Keratinocyte (primary cell): Measurements from ENCODE around the gene CCSER1. TPM values are rescaled to one million over a fixed set of nuclear protein-coding genes. Genes with fewer than 3 reads are reported as not detected.

Source experiments
- DNase-seq: peaks from one replicate; pipeline ENCODE4 v3.0.0-alpha.2; 2011; ENCODE audit warnings: low read depth, missing footprints, low spot score
- FAIRE-seq: peaks from 2 replicates; lab custom pipeline; 2011; peaks lifted over from hg19 to GRCh38; lab: Jason Lieb, UNC
- H2AFZ ChIP-seq: 2 replicates; pipeline ENCODE4 v1.6.0; 2012; ENCODE audit warnings: low read length, control low read depth, inconsistent platforms; ENCODE audit not compliant: control insufficient read depth
- H3K27ac ChIP-seq: 2 replicates; pipeline ENCODE4 v1.5.1; 2011; ENCODE audit warnings: low read length; ENCODE audit not compliant: control insufficient read depth, insufficient read depth
- H3K27me3 ChIP-seq: 3 replicates; pipeline ENCODE4 v1.6.0; 2011; ENCODE audit warnings: low read length; ENCODE audit not compliant: control insufficient read depth, insufficient read depth; ENCODE audit errors: extremely low read depth
- H3K36me3 ChIP-seq, 2 experiments: 2 replicates in 1 of 2; 3 replicates in 1 of 2; pipeline ENCODE4 v1.5.1; 2011; ENCODE audit warnings: low read length in 2 of 2, mild to moderate bottlenecking in 1 of 2; ENCODE audit not compliant: control insufficient read depth in 2 of 2, insufficient read depth in 2 of 2; ENCODE audit errors: extremely low read depth in 1 of 2
- H3K4me1 ChIP-seq: 3 replicates; pipeline ENCODE4 v1.5.1; 2011; ENCODE audit warnings: low read length; ENCODE audit not compliant: control insufficient read depth, insufficient read depth; ENCODE audit errors: extremely low read depth
- H3K4me2 ChIP-seq: 3 replicates; pipeline ENCODE4 v1.6.0; 2011; ENCODE audit warnings: low read depth, low read length; ENCODE audit not compliant: control insufficient read depth, insufficient read depth; ENCODE audit errors: extremely low read depth
- H3K4me3 ChIP-seq, 3 experiments: fragments of 200-600 bp in 1 of 3; sonication (generic) in 1 of 3; 2 replicates in 2 of 3; 3 replicates in 1 of 3; pipeline ENCODE4 v1.5.1; 2011 to 2016; ENCODE audit warnings: low read length in 3 of 3, mild to moderate bottlenecking in 3 of 3, control low read depth in 2 of 3, inconsistent platforms in 1 of 3, low read depth in 1 of 3, mixed read lengths in 1 of 3, mixed run types in 1 of 3, moderate library complexity in 1 of 3; ENCODE audit not compliant: control insufficient read depth in 2 of 3, insufficient read depth in 2 of 3; ENCODE audit errors: extremely low read depth in 1 of 3
- H3K79me2 ChIP-seq: 2 replicates; pipeline ENCODE4 v1.6.0; 2012; ENCODE audit warnings: low read length; ENCODE audit not compliant: control insufficient read depth, insufficient read depth
- H3K9ac ChIP-seq: 3 replicates; pipeline ENCODE4 v1.6.0; 2011; ENCODE audit warnings: low read length; ENCODE audit not compliant: control insufficient read depth, insufficient read depth; ENCODE audit errors: extremely low read depth
- H3K9me1 ChIP-seq: 3 replicates; pipeline ENCODE4 v1.6.0; 2011; ENCODE audit warnings: low read length; ENCODE audit not compliant: control insufficient read depth, insufficient read depth; ENCODE audit errors: extremely low read depth
- H3K9me3 ChIP-seq: 2 replicates; pipeline ENCODE4 v1.5.1; 2012; ENCODE audit warnings: low read depth, low read length; ENCODE audit not compliant: control insufficient read depth
- H4K20me1 ChIP-seq: 3 replicates; pipeline ENCODE4 v1.6.0; 2011; ENCODE audit warnings: low read length; ENCODE audit not compliant: control insufficient read depth, insufficient read depth; ENCODE audit errors: extremely low read depth
- CTCF ChIP-seq, 3 experiments: IDR thresholded peaks in 1 of 3; conservative IDR thresholded peaks in 1 of 3; optimal IDR thresholded peaks in 1 of 3; 2 replicates in 2 of 3; 3 replicates in 1 of 3; pipeline versions ENCODE3 to v1.5.1; 2011; ENCODE audit warnings: low read length in 3 of 3, mild to moderate bottlenecking in 3 of 3, moderate library complexity in 2 of 3, control low read depth in 1 of 3, inconsistent platforms in 1 of 3; ENCODE audit not compliant: insufficient read depth in 2 of 3; ENCODE audit errors: extremely low read depth in 1 of 3
- EZH2 ChIP-seq: IDR thresholded peaks from one replicate; pipeline ENCODE4 v1.6.1; 2012; ENCODE audit warnings: inconsistent platforms, mild to moderate bottlenecking, low read length, moderate library complexity
- dilution Hi-C: fragments of 300-500 bp; cut with MboI; formaldehyde crosslinking; loops from one replicate; pipeline ENCODE4 v1.7.0; 2020; ENCODE audit warnings: low sequenced_read_pairs; ENCODE audit not compliant: extremely low pct_ligation_motif_present
- polyA plus RNA-seq, 5 experiments: library from polyadenylated mRNA; depleted of rRNA in 3 of 5; stranded (reverse) in 3 of 5; stranded (forward) in 1 of 5; unstranded in 1 of 5; fragments of >200 nt; gene quantifications; 1 replicate in 1 of 5; 2 replicates in 3 of 5; 3 replicates in 1 of 5; pipeline versions ENCODE4 v1.2.1 to v1.2.3, GENCODE V29; 2011 to 2012; ENCODE audit warnings: missing spikeins in 2 of 5, low read depth in 1 of 5, low replicate concordance in 1 of 5

CCSER1 gene
- polyA plus RNA-seq, 1 donor (not counting 4 experiments of a cell fraction or from before 2014, with no cell fraction given), result 1.2 TPM

- Histone ChIP-seq H4K20me1 (no peaks in the 10 kb centered on the region), H3K9me3 (no peaks in the 10 kb centered on the region), H3K4me3 (no peak overlapping the region), H3K79me2 (no peaks in the 10 kb centered on the region), H3K4me1 (peaks cover 10% of the 10 kb centered on the region), H3K36me3 (no peaks in the 10 kb centered on the region), H3K27ac (no peak overlapping the region), H3K9ac (no peak overlapping the region), H2AFZ (no peak overlapping the region), H3K4me2 (no peak overlapping the region), H3K27me3 (no peaks in the 10 kb centered on the region), H3K9me1 (no peaks in the 10 kb centered on the region)
- FAIRE-seq (no peak), DNase-seq (no peak)
- TF ChIP-seq EZH2 (no peak), CTCF (optimal IDR thresholded peaks at IDR 0.05 in 1 of 3, IDR thresholded peaks at IDR 0.05 in 1 of 3, conservative IDR thresholded peaks at IDR 0.05 in 1 of 3; ENCODE audit: extremely low read depth in 1 of 3, insufficient read depth in 2 of 3, low read length in 3 of 3) (no peak)
- dilution Hi-C loops, result no loop called here
These were observed 714.5 kb downstream of the CCSER1 start for GRCh38 chr4:90841676-90842075.

GRCh38 chr4:90842960-90843359 lies 715.8 kb downstream of the CCSER1 start:
- H3K9me3 ChIP-seq, result no peaks in the 10 kb centered on the region
- H3K9me1 ChIP-seq, result no peaks in the 10 kb centered on the region
- no peaks in the 10 kb centered on the region for H3K79me2 ChIP-seq
- no peak for TF ChIP-seq EZH2
- no peak for TF ChIP-seq CTCF (optimal IDR thresholded peaks at IDR 0.05 in 1 of 3, IDR thresholded peaks at IDR 0.05 in 1 of 3, conservative IDR thresholded peaks at IDR 0.05 in 1 of 3; ENCODE audit: extremely low read depth in 1 of 3, insufficient read depth in 2 of 3, low read length in 3 of 3)
- no peak for FAIRE-seq
- H4K20me1 ChIP-seq, result no peaks in the 10 kb centered on the region
- H3K27ac ChIP-seq, result no peak overlapping the region
- H3K4me2 ChIP-seq, result no peak overlapping the region
- dilution Hi-C loops, result no loop called here
- H2AFZ ChIP-seq, result no peak overlapping the region
- peaks cover 10% of the 10 kb centered on the region for H3K4me1 ChIP-seq
- no peak overlapping the region for H3K4me3 ChIP-seq
- H3K27me3 ChIP-seq, result no peaks in the 10 kb centered on the region
- no peak overlapping the region for H3K9ac ChIP-seq
- no peak for DNase-seq
- no peaks in the 10 kb centered on the region for H3K36me3 ChIP-seq
